A549 (cell line): ENCODE results near the gene CAMSAP1. TPM values are rescaled to one million over a fixed set of nuclear protein-coding genes. Genes with fewer than 3 reads are reported as not detected.
"Not testable (repeated sequence)": the region's sequence is repeated elsewhere in the genome, so short reads cannot be mapped to it uniquely, and the experiment has no call there.

Experiments
- ATAC-seq, 2 experiments: fragments of 200-7000 bp in 1 of 2; fragments of >200 bp in 1 of 2; cut with Nextera tagmentation in 1 of 2; cut with Tn5 transposase in 1 of 2; 3 replicates each; pipeline versions ENCODE4 v1.8.0 to v1.9.1; 2018 to 2020; ENCODE audit warnings: mild to moderate bottlenecking in 1 of 2, moderate library complexity in 1 of 2
- CTCF ChIA-PET: fragments of 300-600 bp; sonication (Branson Sonifier 250); formaldehyde crosslinking; extraction: SDS; loops from one replicate; lab custom pipeline; 2021; ENCODE audit warnings: antibody characterized with exemption, inconsistent platforms; lab: Yijun Ruan, JAX
- POLR2A ChIA-PET: fragments of 350-600 bp; formaldehyde crosslinking; extraction: SDS; loops from one replicate; lab custom pipeline; 2021; ENCODE audit warnings: antibody characterized with exemption, inconsistent platforms; lab: Yijun Ruan, JAX
- DNase-seq, 2 experiments: peaks; one replicate each; pipeline versions ENCODE4 v3.0.0 to v3.0.0-alpha.2; 2011 to 2016; ENCODE audit warnings: low read depth in 1 of 2, low spot score in 1 of 2
- FAIRE-seq: peaks from 2 replicates; lab custom pipeline; 2011; peaks lifted over from hg19 to GRCh38; lab: Jason Lieb, UNC
- H3K27ac ChIP-seq, 2 experiments: fragments of >200 bp; sonication (Bioruptor Twin); formaldehyde crosslinking; 3 replicates each; pipeline ENCODE4 v1.5.1; 2016 to 2017
- H3K4me1 ChIP-seq: fragments of >200 bp; sonication (Bioruptor Twin); formaldehyde crosslinking; 3 replicates; pipeline ENCODE4 v1.6.1; 2016
- H3K4me2 ChIP-seq: fragments of >200 bp; sonication (Bioruptor Twin); formaldehyde crosslinking; 3 replicates; pipeline ENCODE4 v1.6.1; 2016
- H3K4me3 ChIP-seq: fragments of >200 bp; sonication (Bioruptor Twin); formaldehyde crosslinking; 3 replicates; pipeline ENCODE4 v1.5.1; 2016
- H3K9me3 ChIP-seq: fragments of >200 bp; sonication (Bioruptor Twin); formaldehyde crosslinking; 3 replicates; pipeline ENCODE4 v1.6.1; 2016
- CHD2 ChIP-seq: fragments of 150-350 bp; IDR thresholded peaks from 2 replicates; pipeline ENCODE4 v1.6.1; 2014; ENCODE audit warnings: low read length; ENCODE audit not compliant: partially characterized antibody
- CHD4 ChIP-seq: fragments of 200-600 bp; sonication (generic); IDR thresholded peaks from 2 replicates; pipeline ENCODE4 v1.6.1; 2016; ENCODE audit warnings: antibody characterized with exemption, mild to moderate bottlenecking, borderline replicate concordance
- EHF ChIP-seq: fragments of 250-450 bp; sonication (Bioruptor Pico); IDR thresholded peaks from 2 replicates; pipeline ENCODE4 v1.5.0; 2020; ENCODE audit warnings: mild to moderate bottlenecking
- EHMT2 ChIP-seq: fragments of 200-600 bp; sonication (generic); IDR thresholded peaks from 2 replicates; pipeline ENCODE4 v1.6.1; 2016; ENCODE audit warnings: antibody characterized with exemption, low read depth, mild to moderate bottlenecking, moderate library complexity
- EP300 ChIP-seq, 2 experiments: fragments of >200 bp; sonication (Bioruptor Twin); formaldehyde crosslinking; IDR thresholded peaks; 2 replicates in 1 of 2; 3 replicates in 1 of 2; pipeline ENCODE4 v1.6.1; 2016 to 2017
- FOXS1 ChIP-seq: fragments of 250-450 bp; sonication (Bioruptor Pico); IDR thresholded peaks from 2 replicates; pipeline ENCODE4 v1.5.0; 2020; ENCODE audit warnings: mild to moderate bottlenecking, moderate library complexity
- HDAC2 ChIP-seq: fragments of 200-600 bp; sonication (generic); IDR thresholded peaks from 2 replicates; pipeline ENCODE4 v1.6.1; 2016
- HOXA7 ChIP-seq: fragments of 250-450 bp; sonication (Bioruptor Pico); IDR thresholded peaks from 2 replicates; pipeline ENCODE4 v1.5.0; 2020; ENCODE audit warnings: mild to moderate bottlenecking, moderate library complexity
- HOXB13 ChIP-seq: fragments of 250-450 bp; sonication (Bioruptor Pico); IDR thresholded peaks from 2 replicates; pipeline ENCODE4 v1.5.0; 2020; ENCODE audit warnings: low read depth, mild to moderate bottlenecking, moderate library complexity
- JUN ChIP-seq, 2 experiments: fragments of >200 bp; sonication (Bioruptor Twin); formaldehyde crosslinking; IDR thresholded peaks; 2 replicates in 1 of 2; 3 replicates in 1 of 2; pipeline ENCODE4 v1.6.1; 2016 to 2017
- KDM5A ChIP-seq: fragments of 200-600 bp; sonication (generic); IDR thresholded peaks from 2 replicates; pipeline ENCODE4 v1.6.1; 2016; ENCODE audit warnings: antibody characterized with exemption, mild to moderate bottlenecking
- MYC ChIP-seq: IDR thresholded peaks from 2 replicates; pipeline ENCODE4 v1.6.1; 2012; ENCODE audit warnings: mild to moderate bottlenecking, inconsistent platforms, low read length, improper control_type of control experiment, borderline replicate concordance
- NFE2L2 ChIP-seq: fragments of 150-350 bp; conservative IDR thresholded peaks from 2 replicates; pipeline ENCODE4 v1.6.1; 2014; ENCODE audit warnings: low read length
- PBX3 ChIP-seq: IDR thresholded peaks from 2 replicates; pipeline ENCODE4 v1.6.1; 2012
- PHF8 ChIP-seq: fragments of 200-600 bp; sonication (generic); IDR thresholded peaks from 2 replicates; pipeline ENCODE4 v1.6.1; 2016; ENCODE audit warnings: low read depth, mild to moderate bottlenecking, antibody characterized with exemption, moderate library complexity, borderline replicate concordance
- POLR2AphosphoS2 ChIP-seq: conservative IDR thresholded peaks from 2 replicates; pipeline ENCODE4 v1.6.1; 2012; ENCODE audit warnings: low read length, improper control_type of control experiment, inconsistent platforms
- RNF2 ChIP-seq: fragments of 200-600 bp; sonication (generic); IDR thresholded peaks from 2 replicates; pipeline ENCODE4 v1.6.1; 2016; ENCODE audit warnings: low read depth, mild to moderate bottlenecking, antibody characterized with exemption, moderate library complexity, borderline replicate concordance
- TFCP2L1 ChIP-seq: fragments of 250-450 bp; sonication (Bioruptor Pico); IDR thresholded peaks from 2 replicates; pipeline ENCODE4 v1.5.0; 2021; ENCODE audit warnings: mild to moderate bottlenecking
- USF2 ChIP-seq: fragments of 450-650 bp; IDR thresholded peaks from 2 replicates; pipeline ENCODE4 v1.6.1; 2014; ENCODE audit warnings: antibody characterized with exemption
- ZC3H11A ChIP-seq: fragments of 450-650 bp; IDR thresholded peaks from 2 replicates; pipeline ENCODE4 v1.6.1; 2014; ENCODE audit warnings: antibody characterized with exemption, mild to moderate bottlenecking
- ZNF302 ChIP-seq: fragments of 250-450 bp; sonication (Bioruptor Pico); IDR thresholded peaks from 2 replicates; pipeline ENCODE4 v1.9.0; 2021; ENCODE audit warnings: inconsistent platforms, mild to moderate bottlenecking, moderate library complexity
- WGBS: methylation state at CpG from one replicate; pipeline ENCODE4 v1.1.6; 2017; ENCODE audit errors: missing lambda C conversion rate; 5-methylcytosine and 5-hydroxymethylcytosine counted together
- polyA plus RNA-seq, 4 experiments: library from polyadenylated mRNA; depleted of rRNA in 3 of 4; stranded (reverse); fragments of >200 nt; fragmentation: RNase III in 1 of 4; extraction: RNeasy Plus Mini Kit Qiagen cat#74134 plus additional on column Dnase treatment in 1 of 4; gene quantifications; 2 replicates in 3 of 4; 3 replicates in 1 of 4; pipeline ENCODE4 v1.2.3, GENCODE V29; 2011 to 2017
- TF ChIP-seq, protein P1 (sequence below): fragments of >200 bp; sonication (Bioruptor Twin); formaldehyde crosslinking; IDR thresholded peaks from 3 replicates; pipeline ENCODE4 v1.6.1; 2016

CAMSAP1 gene
- polyA plus RNA-seq, 2 of the 4 experiments (the other 2 are of a cell fraction) = 8.6 to 15.0 TPM

DNA sequence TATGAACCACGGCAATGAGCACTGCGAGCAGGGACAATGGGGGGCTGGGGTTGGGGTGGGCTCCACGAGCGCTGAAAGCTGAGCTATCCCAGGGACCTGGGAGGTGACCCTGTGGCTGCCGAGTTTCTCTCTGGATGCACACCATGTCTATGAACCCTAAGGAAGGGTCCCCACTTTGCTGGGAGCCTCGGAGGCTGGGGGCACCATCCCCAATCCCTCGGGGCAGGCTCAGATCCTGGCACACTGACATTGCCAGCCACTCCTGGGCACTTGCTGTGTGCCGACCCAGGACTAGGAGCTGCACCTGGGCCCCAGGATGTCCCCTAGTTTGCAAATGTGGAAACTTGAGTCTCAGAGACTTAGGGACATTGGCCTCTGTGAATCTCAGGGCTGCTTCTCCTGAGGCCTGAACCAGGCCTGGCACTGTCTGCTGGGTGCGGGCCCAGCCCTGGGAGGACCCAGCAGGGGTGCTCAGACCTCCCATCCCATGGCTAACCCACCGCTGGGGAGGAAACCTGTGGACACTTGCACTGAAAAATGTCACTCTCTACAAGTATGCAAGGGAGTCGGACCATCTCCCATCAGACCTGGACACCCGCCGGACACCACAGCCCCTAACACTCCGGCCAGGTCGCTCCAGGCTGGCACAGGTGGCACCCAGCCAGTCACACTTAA lies 13.0 kb upstream of the CAMSAP1 start (continued):
- TF ChIP-seq TFCP2L1 (CRISPR knock-in tag) (no peak), CHD4 (no peak), CHD2 (no peak), HDAC2 (no peak)

- ATAC-seq (no peak), DNase-seq (no peak), FAIRE-seq (no peak)
- Histone ChIP-seq H3K9me3 (peaks cover 57% of the 10 kb centered on the region), H3K4me2 (no peak overlapping the region), H3K27ac (no peak overlapping the region), H3K4me3 (no peak overlapping the region), H3K4me1 (no peaks in the 10 kb centered on the region)
- ChIA-PET CTCF (no interaction called here), POLR2A (no interaction called here)
- no peak for TF ChIP-seq RNF2
- no peak for TF ChIP-seq TFCP2L1 (CRISPR knock-in tag)
- TF ChIP-seq JUN (IDR thresholded peaks at IDR 0.05) = no peak
- TF ChIP-seq FOXS1 (CRISPR knock-in tag) = no peak
- no peak for TF ChIP-seq EP300 (IDR thresholded peaks at IDR 0.05)
- 97% methylated on average over 11 of the region's 11 CpGs for WGBS
Measured at GRCh38 chr9:135919318-135919890, 12.1 kb upstream of the CAMSAP1 start.

- CTCF ChIA-PET, H3K4me1 ChIP-seq, DNase-seq, H3K27ac ChIP-seq, ATAC-seq, H3K4me2 ChIP-seq, POLR2A ChIA-PET, FAIRE-seq, H3K4me3 ChIP-seq: not testable (repeated sequence)
- H3K9me3 ChIP-seq = peaks cover 86% of the 10 kb centered on the region
- WGBS = 97% methylated on average over 12 of the region's 12 CpGs
Measured at GRCh38 chr9:135916227-135916626, 8.9 kb upstream of the CAMSAP1 start.

GRCh38 chr9:135914921-135915320 lies 7.6 kb upstream of the CAMSAP1 start:
- POLR2A ChIA-PET = no interaction called here

DNA sequence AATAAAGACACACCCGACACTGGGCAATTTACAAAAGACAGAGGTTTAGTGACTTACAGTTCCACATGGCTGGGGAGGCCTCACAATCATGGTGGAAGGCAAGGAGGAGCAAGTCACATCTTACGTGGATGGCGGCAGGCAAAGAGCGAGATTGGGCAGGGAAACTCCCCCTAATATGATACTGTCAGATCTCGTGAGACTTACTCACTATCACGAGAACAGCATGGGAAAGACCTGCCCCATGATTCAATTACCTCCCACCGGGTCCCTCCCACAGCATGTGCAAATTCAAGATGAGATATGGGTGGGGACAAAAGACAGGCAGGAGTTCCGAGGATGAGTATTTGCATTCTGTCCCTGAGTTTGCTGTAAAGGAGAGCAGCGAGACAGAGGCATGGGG lies 3.9 kb upstream of the CAMSAP1 start:
- CTCF ChIA-PET = not testable (repeated sequence)

More at GRCh38 chr9:135914921-135915320, 7.6 kb upstream of the CAMSAP1 start:
- Histone ChIP-seq H3K4me2 (no peak overlapping the region), H3K4me3 (no peak overlapping the region), H3K27ac (no peak overlapping the region), H3K9me3 (peaks cover 91% of the 10 kb centered on the region), H3K4me1 (no peaks in the 10 kb centered on the region)
- ATAC-seq (no peak), FAIRE-seq (no peak), DNase-seq (no peak)
- WGBS = 95% methylated on average over 1 of the region's 1 CpG
- CTCF ChIA-PET = no interaction called here
- no peak for TF ChIP-seq ZC3H11A

GRCh38 chr9:135910757-135911156 lies 3.4 kb upstream of the CAMSAP1 start:
- FAIRE-seq = no peak
- Histone ChIP-seq H3K4me2 (no peak overlapping the region), H3K4me3 (no peak overlapping the region), H3K4me1 (peaks cover 13% of the 10 kb centered on the region; the same call in 2 of the 3 replicates), H3K9me3 (peaks cover 67% of the 10 kb centered on the region), H3K27ac (no peak overlapping the region)
- POLR2A ChIA-PET = no interaction called here
- 93% methylated on average over 9 of the region's 9 CpGs for WGBS
- DNase-seq = no peak
- CTCF ChIA-PET = no interaction called here
- ATAC-seq = no peak
- TF ChIP-seq USF2 (no peak), HOXB13 (CRISPR knock-in tag) (no peak), POLR2AphosphoS2 (no peak), KDM5A (no peak), NFE2L2 (no peak), EHMT2 (no peak), PBX3 (no peak), ZNF302 (no peak), PHF8 (no peak), CHD4 (no peak), EHF (no peak), MYC (no peak), HOXA7 (no peak)
- TF ChIP-seq, protein P1, sequence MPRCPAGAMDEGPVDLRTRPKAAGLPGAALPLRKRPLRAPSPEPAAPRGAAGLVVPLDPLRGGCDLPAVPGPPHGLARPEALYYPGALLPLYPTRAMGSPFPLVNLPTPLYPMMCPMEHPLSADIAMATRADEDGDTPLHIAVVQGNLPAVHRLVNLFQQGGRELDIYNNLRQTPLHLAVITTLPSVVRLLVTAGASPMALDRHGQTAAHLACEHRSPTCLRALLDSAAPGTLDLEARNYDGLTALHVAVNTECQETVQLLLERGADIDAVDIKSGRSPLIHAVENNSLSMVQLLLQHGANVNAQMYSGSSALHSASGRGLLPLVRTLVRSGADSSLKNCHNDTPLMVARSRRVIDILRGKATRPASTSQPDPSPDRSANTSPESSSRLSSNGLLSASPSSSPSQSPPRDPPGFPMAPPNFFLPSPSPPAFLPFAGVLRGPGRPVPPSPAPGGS = no peak

More for the DNA sequence above, 3.9 kb upstream of the CAMSAP1 start:
- peaks cover 72% of the 10 kb centered on the region for H3K9me3 ChIP-seq
- ATAC-seq, H3K4me2 ChIP-seq, DNase-seq, H3K4me3 ChIP-seq, H3K27ac ChIP-seq, FAIRE-seq, POLR2A ChIA-PET, H3K4me1 ChIP-seq: not testable (repeated sequence)
- WGBS = 97% methylated on average over 9 of the region's 9 CpGs
